Neural crest cell (in vitro differentiated cells): ENCODE results near the gene EVA1B. TPM values are rescaled to one million over a fixed set of nuclear protein-coding genes. Genes with fewer than 3 reads are reported as not detected.

Source experiments
- DNase-seq: peaks from one replicate; pipeline ENCODE4 v3.0.0; 2021; ENCODE audit warnings: low read depth, mixed read lengths, low spot score
- H3K27ac Mint-ChIP-seq: one replicate; pipeline ENCODE4 v1.8.0; 2021; ENCODE audit warnings: mild to moderate bottlenecking, mixed read lengths; ENCODE audit not compliant: unreplicated experiment
- H3K27me3 Mint-ChIP-seq: 2 replicates; pipeline ENCODE4 v1.8.0; 2021; ENCODE audit warnings: low read depth, mild to moderate bottlenecking, mixed read lengths
- H3K36me3 Mint-ChIP-seq: 2 replicates; pipeline ENCODE4 v1.8.0; 2021; ENCODE audit warnings: low read depth, mild to moderate bottlenecking, mixed read lengths
- H3K4me1 Mint-ChIP-seq: 2 replicates; pipeline ENCODE4 v1.8.0; 2021; ENCODE audit warnings: mixed read lengths
- H3K4me3 Mint-ChIP-seq: one replicate; pipeline ENCODE4 v1.8.0; 2021; ENCODE audit warnings: mild to moderate bottlenecking, mixed read lengths
- H3K9me3 Mint-ChIP-seq: 2 replicates; pipeline ENCODE4 v1.8.0; 2021; ENCODE audit warnings: mixed read lengths
- total RNA-seq: library from RNA; stranded (reverse); gene quantifications from 2 replicates; pipeline ENCODE4 v1.2.1, GENCODE V29; 2021
- TF ChIP-seq, protein P1 (sequence below): fragments of 200-600 bp; sonication (generic); conservative IDR thresholded peaks from 2 replicates; pipeline ENCODE4 v1.5.0; 2021; ENCODE audit warnings: antibody characterized with exemption, mild to moderate bottlenecking

The EVA1B gene
- total RNA-seq, 1 donor from 2014 or later = 28.5 TPM

DNA sequence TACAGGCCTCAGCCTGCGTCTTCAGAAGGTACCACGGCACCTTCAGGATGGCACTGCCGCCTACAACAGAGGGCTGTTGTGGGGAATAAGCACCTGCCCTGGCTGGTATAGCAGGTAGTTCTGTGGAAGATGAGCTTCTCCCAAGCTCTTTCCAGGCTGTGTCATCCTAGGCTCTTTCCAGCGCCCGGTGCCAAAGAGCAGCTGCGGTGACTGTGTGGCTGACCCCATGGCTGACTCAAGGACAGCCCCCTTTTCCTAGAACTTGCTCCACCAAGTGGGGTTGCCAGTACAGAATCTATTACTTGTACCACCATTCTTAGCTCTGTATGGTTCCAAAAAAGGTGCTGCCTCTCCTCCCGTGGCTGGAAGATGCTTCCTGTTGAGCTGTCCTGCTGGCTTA is 21.9 kb upstream of the EVA1B start:
- Mint-ChIP-seq H3K27me3 (no peaks in the 10 kb centered on the region), H3K4me3 (no peak overlapping the region), H3K27ac (no peak overlapping the region), H3K9me3 (no peaks in the 10 kb centered on the region), H3K36me3 (peaks cover 5% of the 10 kb centered on the region), H3K4me1 (peaks cover 2% of the 10 kb centered on the region)
- TF ChIP-seq, protein P1, sequence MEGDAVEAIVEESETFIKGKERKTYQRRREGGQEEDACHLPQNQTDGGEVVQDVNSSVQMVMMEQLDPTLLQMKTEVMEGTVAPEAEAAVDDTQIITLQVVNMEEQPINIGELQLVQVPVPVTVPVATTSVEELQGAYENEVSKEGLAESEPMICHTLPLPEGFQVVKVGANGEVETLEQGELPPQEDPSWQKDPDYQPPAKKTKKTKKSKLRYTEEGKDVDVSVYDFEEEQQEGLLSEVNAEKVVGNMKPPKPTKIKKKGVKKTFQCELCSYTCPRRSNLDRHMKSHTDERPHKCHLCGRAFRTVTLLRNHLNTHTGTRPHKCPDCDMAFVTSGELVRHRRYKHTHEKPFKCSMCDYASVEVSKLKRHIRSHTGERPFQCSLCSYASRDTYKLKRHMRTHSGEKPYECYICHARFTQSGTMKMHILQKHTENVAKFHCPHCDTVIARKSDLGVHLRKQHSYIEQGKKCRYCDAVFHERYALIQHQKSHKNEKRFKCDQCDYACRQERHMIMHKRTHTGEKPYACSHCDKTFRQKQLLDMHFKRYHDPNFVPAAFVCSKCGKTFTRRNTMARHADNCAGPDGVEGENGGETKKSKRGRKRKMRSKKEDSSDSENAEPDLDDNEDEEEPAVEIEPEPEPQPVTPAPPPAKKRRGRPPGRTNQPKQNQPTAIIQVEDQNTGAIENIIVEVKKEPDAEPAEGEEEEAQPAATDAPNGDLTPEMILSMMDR = no peak
- no peak for DNase-seq

DNA sequence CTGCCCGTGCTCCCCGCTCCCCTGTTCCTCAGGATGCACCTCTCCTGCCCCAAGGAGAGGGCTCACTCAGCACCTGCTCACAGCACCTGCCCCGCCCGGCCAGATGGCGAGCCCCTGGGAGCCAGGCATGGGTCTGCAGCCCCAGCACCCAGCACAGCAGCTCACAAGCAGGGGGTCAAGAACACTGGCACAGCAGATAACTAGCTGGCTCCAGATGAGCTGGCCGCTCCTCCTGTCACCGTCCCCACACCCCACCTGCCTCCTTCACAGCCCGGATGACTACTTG is 20.9 kb upstream of the EVA1B start:
- no peak overlapping the region for H3K4me3 Mint-ChIP-seq
- H3K27me3 Mint-ChIP-seq = no peaks in the 10 kb centered on the region
- H3K27ac Mint-ChIP-seq = peak overlapping the region; percentile 43

DNA sequence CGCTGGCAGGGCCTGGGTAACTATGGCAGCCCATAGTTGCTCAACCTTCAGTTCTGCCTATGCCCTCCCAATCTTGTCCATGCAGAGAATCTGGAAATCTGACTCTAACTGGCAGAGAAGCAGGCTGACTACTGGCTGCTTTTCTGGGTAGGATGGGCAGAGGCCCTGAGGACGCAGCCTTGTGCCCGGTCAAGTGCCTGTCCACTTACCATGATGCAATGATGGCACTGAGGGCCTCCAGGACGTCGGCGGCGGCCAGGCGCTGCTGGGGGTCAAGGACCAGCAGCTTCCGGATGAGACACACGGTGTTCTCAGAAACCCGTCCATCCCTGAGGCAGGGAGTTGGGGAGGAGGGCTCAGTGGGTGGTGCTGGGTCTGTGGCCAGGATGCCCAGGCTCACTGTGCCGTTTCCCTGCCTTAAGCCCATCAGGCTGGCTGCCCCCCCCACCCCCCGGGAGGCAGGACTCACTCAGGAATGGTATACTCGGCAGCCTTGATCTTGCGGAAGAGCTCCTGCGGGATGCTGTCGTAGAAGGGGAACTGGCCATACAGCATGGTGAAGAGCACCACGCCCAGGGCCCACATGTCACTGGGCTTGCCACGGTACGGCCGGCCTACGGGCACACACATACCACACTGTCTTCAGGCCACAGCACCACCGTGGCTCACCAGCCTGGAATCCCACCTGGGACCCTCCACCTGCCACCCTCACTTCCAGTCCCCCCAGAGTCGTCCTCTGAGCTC is 20.4 kb upstream of the EVA1B start:
- H3K4me3 Mint-ChIP-seq = no peak overlapping the region
- H3K27ac Mint-ChIP-seq = no peak overlapping the region
- H3K4me1 Mint-ChIP-seq = no peaks in the 10 kb centered on the region

More for the DNA sequence above, 20.9 kb upstream of the EVA1B start:
- TF ChIP-seq, protein P1 = no peak
- Mint-ChIP-seq H3K9me3 (no peaks in the 10 kb centered on the region), H3K4me1 (no peaks in the 10 kb centered on the region), H3K36me3 (peaks cover 5% of the 10 kb centered on the region)
- DNase-seq = no peak

GRCh38 chr1:36342426-36343185 is 19.2 kb upstream of the EVA1B start:
- no peaks in the 10 kb centered on the region for H3K27me3 Mint-ChIP-seq
- no peak for DNase-seq
- no peak overlapping the region for H3K27ac Mint-ChIP-seq
- H3K9me3 Mint-ChIP-seq = no peaks in the 10 kb centered on the region
- no peak overlapping the region for H3K4me3 Mint-ChIP-seq
- H3K36me3 Mint-ChIP-seq = peaks cover 3% of the 10 kb centered on the region
- TF ChIP-seq, protein P1 = peak; percentile 53
- H3K4me1 Mint-ChIP-seq = peaks cover 6% of the 10 kb centered on the region

More for the DNA sequence above, 20.4 kb upstream of the EVA1B start:
- Mint-ChIP-seq H3K27me3 (no peaks in the 10 kb centered on the region), H3K9me3 (no peaks in the 10 kb centered on the region), H3K36me3 (peaks cover 5% of the 10 kb centered on the region)
- no peak for DNase-seq
- TF ChIP-seq, protein P1 = no peak

GRCh38 chr1:36341626-36342320 is 18.3 kb upstream of the EVA1B start:
- Mint-ChIP-seq H3K36me3 (no peaks in the 10 kb centered on the region), H3K4me3 (no peak overlapping the region), H3K27ac (no peak overlapping the region), H3K9me3 (no peaks in the 10 kb centered on the region), H3K4me1 (peaks cover 12% of the 10 kb centered on the region), H3K27me3 (no peaks in the 10 kb centered on the region)
- TF ChIP-seq, protein P1 = no peak
- DNase-seq = no peak
